HepG2 (cell line): ENCODE measurements around the gene C5orf24. TPM values are rescaled to one million over a fixed set of nuclear protein-coding genes. Genes with fewer than 3 reads are reported as not detected.

Experiments used
- MLLT10 ChIP-seq: sonication (generic); formaldehyde crosslinking; IDR thresholded peaks from 2 replicates; pipeline ENCODE4 v1.4.0; 2020; ENCODE audit warnings: missing genetic modification reagents
- PHB2 ChIP-seq: fragments of 450-650 bp; IDR thresholded peaks from 2 replicates; pipeline ENCODE4 v1.6.1; 2018; ENCODE audit not compliant: partially characterized antibody
- RFX3 ChIP-seq: IDR thresholded peaks from 2 replicates; pipeline ENCODE4 v1.6.1; 2016; ENCODE audit warnings: missing biosample characterization, missing genetic modification reagents
- ZBTB33 ChIP-seq: sonication (generic); formaldehyde crosslinking; IDR thresholded peaks from 2 replicates; pipeline ENCODE4 v1.4.0; 2020; ENCODE audit warnings: missing genetic modification reagents
- ZNF318 ChIP-seq: sonication (generic); formaldehyde crosslinking; IDR thresholded peaks from 2 replicates; pipeline ENCODE4 v1.4.0; 2020; ENCODE audit warnings: mild to moderate bottlenecking, missing genetic modification reagents
- ZNF501 ChIP-seq: sonication (generic); formaldehyde crosslinking; IDR thresholded peaks from 2 replicates; pipeline ENCODE4 v1.5.1; 2020; ENCODE audit warnings: mild to moderate bottlenecking, moderate library complexity, missing genetic modification reagents
- ZNF567 ChIP-seq: sonication (generic); formaldehyde crosslinking; IDR thresholded peaks from 2 replicates; pipeline ENCODE4 v1.8.1; 2023; ENCODE audit warnings: mild to moderate bottlenecking, missing genetic modification reagents, borderline replicate concordance
- ZNF7 ChIP-seq: IDR thresholded peaks from 2 replicates; pipeline ENCODE4 v1.6.1; 2016; ENCODE audit warnings: missing biosample characterization, missing genetic modification reagents
- ZNF703 ChIP-seq: sonication (generic); formaldehyde crosslinking; IDR thresholded peaks from 2 replicates; pipeline ENCODE4 v1.5.1; 2020; ENCODE audit warnings: missing genetic modification reagents, mild to moderate bottlenecking, moderate library complexity, borderline replicate concordance
- ZNF773 ChIP-seq: sonication (generic); formaldehyde crosslinking; IDR thresholded peaks from 2 replicates; pipeline ENCODE4 v1.4.0; 2020; ENCODE audit warnings: missing genetic modification reagents, borderline replicate concordance
- ZNF839 ChIP-seq: sonication (generic); formaldehyde crosslinking; IDR thresholded peaks from 2 replicates; pipeline ENCODE4 v1.4.0; 2020; ENCODE audit warnings: missing genetic modification reagents, mild to moderate bottlenecking, borderline replicate concordance
- polyA plus RNA-seq, 8 experiments: library from polyadenylated mRNA; depleted of rRNA in 3 of 8; stranded (reverse) in 7 of 8; unstranded in 1 of 8; fragments of >200 nt; fragmentation: Illumina TruSeq in 4 of 8; extraction: Trizol in 4 of 8; gene quantifications; 2 replicates each; pipeline versions ENCODE4 v1.2.1 to v1.2.3, GENCODE V29; 2011 to 2016; ENCODE audit warnings: low read depth in 4 of 8, missing spikeins in 1 of 8, mixed read lengths in 1 of 8; ENCODE audit not compliant: insufficient read depth in 1 of 8
- total RNA-seq, 5 experiments: library from RNA; depleted of rRNA; stranded (reverse); fragments of >200 nt; fragmentation: Illumina TruSeq; extraction: Trizol; gene quantifications; 2 replicates each; pipeline ENCODE4 v1.2.3, GENCODE V29; 2016; ENCODE audit warnings: low read depth in 1 of 5
- TF ChIP-seq, protein P1 (sequence below): sonication (generic); formaldehyde crosslinking; IDR thresholded peaks from 2 replicates; pipeline ENCODE4 v1.8.0; 2022; ENCODE audit warnings: mild to moderate bottlenecking, missing genetic modification reagents, borderline replicate concordance
- TF ChIP-seq, protein P2 (sequence below): sonication (generic); formaldehyde crosslinking; IDR thresholded peaks from 2 replicates; pipeline ENCODE4 v1.5.0; 2020; ENCODE audit warnings: mild to moderate bottlenecking, missing genetic modification reagents

C5orf24 gene
- total and polyA plus RNA-seq, 2 of the 13 experiments (the other 11 are each of a cell fraction or from before 2014, with no cell fraction given), result 34.6 to 41.5 TPM

DNA sequence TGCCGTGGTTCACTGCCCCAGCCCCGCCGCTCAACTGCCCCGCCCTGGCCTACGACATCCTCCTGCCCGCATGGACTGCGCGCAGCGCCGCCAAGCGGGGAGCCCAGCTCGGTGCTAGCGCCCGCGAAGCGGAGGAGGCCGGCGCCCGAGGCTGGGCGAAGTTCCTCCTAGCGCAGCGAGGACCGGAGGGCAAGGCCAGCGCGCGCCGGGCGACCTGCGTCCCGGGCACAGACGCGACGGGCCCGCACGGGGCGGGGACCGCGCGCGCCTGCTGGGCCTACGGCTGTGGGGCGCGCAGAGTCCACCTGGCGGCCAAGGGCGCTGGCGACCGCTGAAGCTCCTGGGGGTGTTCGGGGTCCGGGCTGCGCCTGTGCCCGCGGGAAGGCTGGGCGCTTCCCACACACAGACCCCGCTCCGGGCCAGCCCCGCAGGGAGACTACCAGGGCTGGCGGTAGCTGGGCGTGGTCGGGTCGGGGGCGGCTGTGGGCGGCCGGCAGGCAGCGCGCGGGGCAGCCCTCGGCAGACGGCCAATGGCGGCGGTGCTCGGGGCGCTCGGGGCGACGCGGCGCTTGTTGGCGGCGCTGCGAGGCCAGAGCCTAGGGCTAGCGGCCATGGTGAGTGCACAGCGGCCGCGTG, 59.0 kb downstream of the C5orf24 start, which contains the start of gene PCBD2 (continued):
- no peak for TF ChIP-seq ZNF501 (CRISPR knock-in tag)
- TF ChIP-seq ZBTB33, result no peak
- TF ChIP-seq MLLT10 (CRISPR knock-in tag), result no peak
- no peak for TF ChIP-seq RFX3 (CRISPR knock-in tag)
- TF ChIP-seq ZNF773 (CRISPR knock-in tag), result peak; percentile 43; the same call in 1 of the 2 replicates
- TF ChIP-seq PHB2, result no peak
- peak; percentile 73; the same call in 1 of the 2 replicates for TF ChIP-seq ZNF318 (CRISPR knock-in tag)
- TF ChIP-seq, protein P1, sequence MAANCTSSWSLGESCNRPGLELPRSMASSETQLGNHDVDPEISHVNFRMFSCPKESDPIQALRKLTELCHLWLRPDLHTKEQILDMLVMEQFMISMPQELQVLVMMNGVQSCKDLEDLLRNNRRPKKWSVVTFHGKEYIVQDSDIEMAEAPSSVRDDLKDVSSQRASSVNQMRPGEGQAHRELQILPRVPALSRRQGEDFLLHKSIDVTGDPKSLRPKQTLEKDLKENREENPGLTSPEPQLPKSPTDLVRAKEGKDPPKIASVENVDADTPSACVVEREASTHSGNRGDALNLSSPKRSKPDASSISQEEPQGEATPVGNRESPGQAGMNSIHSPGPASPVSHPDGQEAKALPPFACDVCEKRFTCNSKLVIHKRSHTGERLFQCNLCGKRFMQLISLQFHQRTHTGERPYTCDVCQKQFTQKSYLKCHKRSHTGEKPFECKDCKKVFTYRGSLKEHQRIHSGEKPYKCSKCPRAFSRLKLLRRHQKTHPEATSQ (CRISPR knock-in tag), result no peak
- no peak for TF ChIP-seq ZNF7 (CRISPR knock-in tag)
- TF ChIP-seq ZNF703 (CRISPR knock-in tag), result no peak
- TF ChIP-seq ZNF839 (CRISPR knock-in tag), result no peak
- peak; percentile 36; the same call in 1 of the 2 replicates for TF ChIP-seq ZNF567
- TF ChIP-seq, protein P2, sequence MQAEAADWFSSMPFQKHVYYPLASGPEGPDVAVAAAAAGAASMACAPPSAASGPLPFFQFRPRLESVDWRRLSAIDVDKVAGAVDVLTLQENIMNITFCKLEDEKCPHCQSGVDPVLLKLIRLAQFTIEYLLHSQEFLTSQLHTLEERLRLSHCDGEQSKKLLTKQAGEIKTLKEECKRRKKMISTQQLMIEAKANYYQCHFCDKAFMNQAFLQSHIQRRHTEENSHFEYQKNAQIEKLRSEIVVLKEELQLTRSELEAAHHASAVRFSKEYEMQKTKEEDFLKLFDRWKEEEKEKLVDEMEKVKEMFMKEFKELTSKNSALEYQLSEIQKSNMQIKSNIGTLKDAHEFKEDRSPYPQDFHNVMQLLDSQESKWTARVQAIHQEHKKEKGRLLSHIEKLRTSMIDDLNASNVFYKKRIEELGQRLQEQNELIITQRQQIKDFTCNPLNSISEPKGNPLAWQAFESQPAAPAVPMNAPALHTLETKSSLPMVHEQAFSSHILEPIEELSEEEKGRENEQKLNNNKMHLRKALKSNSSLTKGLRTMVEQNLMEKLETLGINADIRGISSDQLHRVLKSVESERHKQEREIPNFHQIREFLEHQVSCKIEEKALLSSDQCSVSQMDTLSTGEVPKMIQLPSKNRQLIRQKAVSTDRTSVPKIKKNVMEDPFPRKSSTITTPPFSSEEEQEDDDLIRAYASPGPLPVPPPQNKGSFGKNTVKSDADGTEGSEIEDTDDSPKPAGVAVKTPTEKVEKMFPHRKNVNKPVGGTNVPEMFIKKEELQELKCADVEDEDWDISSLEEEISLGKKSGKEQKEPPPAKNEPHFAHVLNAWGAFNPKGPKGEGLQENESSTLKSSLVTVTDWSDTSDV (CRISPR knock-in tag), result no peak
